Erythroblast (primary cell): ENCODE results near the gene AFAP1.

ENCODE experiments used
- GATA1 ChIP-seq: IDR thresholded peaks from 2 replicates; pipeline ENCODE4 v1.6.1; 2011; ENCODE audit warnings: low read depth, mild to moderate bottlenecking, control low read depth, low read length, moderate library complexity
- POLR2A ChIP-seq: IDR thresholded peaks from 2 replicates; pipeline ENCODE4 v1.6.1; 2011; ENCODE audit warnings: mild to moderate bottlenecking, low read length

- no peak for TF ChIP-seq POLR2A
- no peak for TF ChIP-seq GATA1
Measured at GRCh38 chr4:7960017-7960789, 20.5 kb upstream of the AFAP1 start.
